Measurements from ENCODE around the gene RHO. TPM values are rescaled to one million over a fixed set of nuclear protein-coding genes. Genes with fewer than 3 reads are reported as not detected.
"Not testable (repeated sequence)": the region's sequence is repeated elsewhere in the genome, so short reads cannot be mapped to it uniquely, and the experiment has no call there.

RHO gene
- total RNA-seq, 1 experiment from 2014 or later: not detected

- peaks cover 12% of the 10 kb centered on the region; the same call in 1 of the 2 replicates for H3K4me1 ChIP-seq (ENCODE audit: insufficient read depth, low read length)
- H3K14ac ChIP-seq (ENCODE audit: insufficient read depth, low read length): no peak overlapping the region
- H2BK12ac ChIP-seq (ENCODE audit: insufficient read length, low read depth, low read length): no peak overlapping the region
- no peaks in the 10 kb centered on the region for H3K9me3 Mint-ChIP-seq
- no peak overlapping the region for H4K8ac ChIP-seq (replicated peaks; ENCODE audit: insufficient read length, low read depth, low read length)
- H3K18ac ChIP-seq (ENCODE audit: insufficient read length, low read depth, low read length): peak overlapping the region; percentile 28
- no peak overlapping the region for H3K27ac ChIP-seq (ENCODE audit: insufficient read length, low read depth, low read length)
- no peak overlapping the region for H2BK5ac ChIP-seq (ENCODE audit: insufficient read length, low read length)
- H3K27me3 ChIP-seq (ENCODE audit: insufficient read depth, low read length): no peaks in the 10 kb centered on the region; the same call in 1 of the 2 replicates
- no peak overlapping the region for H3T11ph ChIP-seq (ENCODE audit: low read length)
- no peak overlapping the region for H3K4me2 ChIP-seq (ENCODE audit: insufficient read depth, insufficient read length, low read length)
- no peak overlapping the region for H2AFZ ChIP-seq (ENCODE audit: low read length)
- no peaks in the 10 kb centered on the region for H3K9me3 ChIP-seq (ENCODE audit: control insufficient read depth, low read depth, low read length)
- no peaks in the 10 kb centered on the region for H3K79me1 ChIP-seq (ENCODE audit: insufficient read depth, low read depth, low read length, poor library complexity, severe bottlenecking)
- no peaks in the 10 kb centered on the region for H4K20me1 ChIP-seq (ENCODE audit: control insufficient read depth, insufficient read depth, insufficient read length)
- peak; percentile 94 for TF ChIP-seq CTCF (conservative IDR thresholded peaks at IDR 0.05)
- H3K23me2 ChIP-seq (ENCODE audit: insufficient read length, low read depth, low read length, poor library complexity, severe bottlenecking): no peaks in the 10 kb centered on the region
- H3K36me3 Mint-ChIP-seq (ENCODE audit: insufficient read depth in 1 of 3, low read depth in 3 of 3): peaks cover 6 to 22% (median 17%) of the 10 kb centered on the region in 3 experiments; a peak in 6 of 7 replicates
- H3K23ac ChIP-seq (ENCODE audit: insufficient read length, low read depth, low read length): no peak overlapping the region
- WGBS (ENCODE audit: extremely low coverage, insufficient read length, low lambda C conversion rate): no CpG with 5 or more reads among the region's 5 CpGs
- H3K4me3 Mint-ChIP-seq: 0 out of 5 replicates have a peak overlapping the region, but pooled peaks of 1 of the 2 experiments have one; percentile 15
- no peak overlapping the region for H2AK5ac ChIP-seq (ENCODE audit: insufficient read length, low read length)
- peak; percentile 90 for DNase-seq
- H4K91ac ChIP-seq (ENCODE audit: insufficient read length, low read depth, low read length): no peak overlapping the region
- H2BK120ac ChIP-seq (ENCODE audit: low read depth, low read length, poor library complexity, severe bottlenecking): no peak overlapping the region
- no peak overlapping the region for H3K9ac ChIP-seq (ENCODE audit: extremely low read depth, insufficient read length, low read length)
- H3K27ac Mint-ChIP-seq: peak overlapping the region in 1 of 3 experiments; percentile 91; a peak in 2 of 7 replicates
- no peak overlapping the region for H3K56ac ChIP-seq (ENCODE audit: insufficient read length, low read depth, low read length)
- no peaks in the 10 kb centered on the region for H3K79me2 ChIP-seq (ENCODE audit: insufficient read depth, low read length)
- H4K5ac ChIP-seq (ENCODE audit: insufficient read length, low read depth, low read length): no peak overlapping the region
- H3K4me1 Mint-ChIP-seq: peaks cover 37 to 43% of the 10 kb centered on the region in 2 experiments
- H3K4ac ChIP-seq (ENCODE audit: low read depth, low read length): no peak overlapping the region
- H3K27me3 Mint-ChIP-seq (ENCODE audit: low read depth): peaks cover 23% of the 10 kb centered on the region
- no peak overlapping the region for H2BK20ac ChIP-seq (ENCODE audit: low read depth, low read length, poor library complexity, severe bottlenecking)
- no peak overlapping the region for H2BK15ac ChIP-seq (ENCODE audit: low read depth, low read length)
Measured at GRCh38 chr3:129490273-129490675, 38.2 kb upstream of the RHO start.

GRCh38 chr3:129491077-129491476 lies 37.4 kb upstream of the RHO start:
- no CpG with 5 or more reads among the region's 4 CpGs for WGBS (ENCODE audit: extremely low coverage, insufficient read length, low lambda C conversion rate)
- H4K8ac ChIP-seq (replicated peaks; ENCODE audit: insufficient read length, low read depth, low read length); H2AK5ac ChIP-seq (ENCODE audit: insufficient read length, low read length); H3K4me3 Mint-ChIP-seq; H4K91ac ChIP-seq (ENCODE audit: insufficient read length, low read depth, low read length); H3K79me2 ChIP-seq (ENCODE audit: insufficient read depth, low read length); H3K9me3 Mint-ChIP-seq; H3K27ac ChIP-seq (ENCODE audit: insufficient read length, low read depth, low read length); H2BK20ac ChIP-seq (ENCODE audit: low read depth, low read length, poor library complexity, severe bottlenecking); H2BK120ac ChIP-seq (ENCODE audit: low read depth, low read length, poor library complexity, severe bottlenecking); H2BK12ac ChIP-seq (ENCODE audit: insufficient read length, low read depth, low read length); H3K23ac ChIP-seq (ENCODE audit: insufficient read length, low read depth, low read length); H3K14ac ChIP-seq (ENCODE audit: insufficient read depth, low read length); H2AFZ ChIP-seq (ENCODE audit: low read length); H3K9me3 ChIP-seq (ENCODE audit: control insufficient read depth, low read depth, low read length); H3K79me1 ChIP-seq (ENCODE audit: insufficient read depth, low read depth, low read length, poor library complexity, severe bottlenecking); DNase-seq; H3K23me2 ChIP-seq (ENCODE audit: insufficient read length, low read depth, low read length, poor library complexity, severe bottlenecking); H3K18ac ChIP-seq (ENCODE audit: insufficient read length, low read depth, low read length); H3K56ac ChIP-seq (ENCODE audit: insufficient read length, low read depth, low read length); H2BK15ac ChIP-seq (ENCODE audit: low read depth, low read length); H3K4ac ChIP-seq (ENCODE audit: low read depth, low read length); H4K20me1 ChIP-seq (ENCODE audit: control insufficient read depth, insufficient read depth, insufficient read length); H3K9ac ChIP-seq (ENCODE audit: extremely low read depth, insufficient read length, low read length); H2BK5ac ChIP-seq (ENCODE audit: insufficient read length, low read length); H3K4me2 ChIP-seq (ENCODE audit: insufficient read depth, insufficient read length, low read length); H3T11ph ChIP-seq (ENCODE audit: low read length); H4K5ac ChIP-seq (ENCODE audit: insufficient read length, low read depth, low read length); H3K27me3 ChIP-seq (ENCODE audit: insufficient read depth, low read length): not testable (repeated sequence)
- peaks cover 33 to 41% of the 10 kb centered on the region in 2 experiments for H3K4me1 Mint-ChIP-seq
- peaks cover 6 to 27% (median 20%) of the 10 kb centered on the region in 3 experiments; a peak in 6 of 7 replicates for H3K36me3 Mint-ChIP-seq (ENCODE audit: insufficient read depth in 1 of 3, low read depth in 3 of 3)
- peaks cover 13% of the 10 kb centered on the region; the same call in 1 of the 2 replicates for H3K4me1 ChIP-seq (ENCODE audit: insufficient read depth, low read length)
- H3K27ac Mint-ChIP-seq: peak overlapping the region in 1 of 3 experiments; percentile 18; a peak in 2 of 7 replicates
- peaks cover 23% of the 10 kb centered on the region for H3K27me3 Mint-ChIP-seq (ENCODE audit: low read depth)
